ENCODE measurements around the gene RGP1.

DNA sequence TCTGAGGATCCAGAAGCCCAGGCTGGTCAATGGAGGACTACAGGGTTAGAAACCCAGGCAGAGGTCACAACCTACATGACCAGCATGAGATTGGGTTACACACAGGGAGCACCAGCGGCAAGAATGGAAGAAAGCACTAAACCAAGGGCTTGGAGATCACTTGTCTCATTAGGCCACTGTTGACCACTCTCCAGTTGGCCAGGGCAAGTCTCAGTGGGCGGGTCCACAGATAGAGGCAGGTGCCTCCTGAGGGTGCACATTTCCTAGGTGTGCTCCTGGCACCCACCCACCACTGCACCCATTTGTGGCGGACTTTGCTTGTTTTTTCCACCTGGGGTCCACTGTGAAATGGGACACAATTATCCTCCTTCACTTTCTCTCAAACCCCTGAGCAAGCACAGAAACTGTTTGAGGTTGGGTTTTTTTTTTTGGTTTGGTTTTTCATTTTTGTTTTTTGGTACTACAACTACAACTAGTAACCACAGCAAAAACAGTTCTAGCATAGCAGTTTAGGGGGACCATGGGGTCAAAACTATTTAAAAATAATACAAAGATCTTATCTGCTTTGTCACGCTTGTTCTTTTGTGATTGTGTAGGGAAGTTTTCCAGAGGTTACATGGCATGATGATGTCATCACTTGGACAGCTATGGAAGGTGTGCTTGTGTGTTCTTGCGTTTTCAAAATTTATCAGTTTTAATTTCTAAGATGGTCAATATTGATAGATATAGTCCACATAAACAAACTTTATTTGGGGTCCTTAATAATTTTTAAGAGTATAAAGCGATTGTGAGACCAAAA, 48.4 kb downstream of the RGP1 start:
- TF ChIP-seq EZH2 (optimal IDR thresholded peaks at IDR 0.05; ENCODE audit: low read depth, low read length): no peak
- TF ChIP-seq, protein P1, sequence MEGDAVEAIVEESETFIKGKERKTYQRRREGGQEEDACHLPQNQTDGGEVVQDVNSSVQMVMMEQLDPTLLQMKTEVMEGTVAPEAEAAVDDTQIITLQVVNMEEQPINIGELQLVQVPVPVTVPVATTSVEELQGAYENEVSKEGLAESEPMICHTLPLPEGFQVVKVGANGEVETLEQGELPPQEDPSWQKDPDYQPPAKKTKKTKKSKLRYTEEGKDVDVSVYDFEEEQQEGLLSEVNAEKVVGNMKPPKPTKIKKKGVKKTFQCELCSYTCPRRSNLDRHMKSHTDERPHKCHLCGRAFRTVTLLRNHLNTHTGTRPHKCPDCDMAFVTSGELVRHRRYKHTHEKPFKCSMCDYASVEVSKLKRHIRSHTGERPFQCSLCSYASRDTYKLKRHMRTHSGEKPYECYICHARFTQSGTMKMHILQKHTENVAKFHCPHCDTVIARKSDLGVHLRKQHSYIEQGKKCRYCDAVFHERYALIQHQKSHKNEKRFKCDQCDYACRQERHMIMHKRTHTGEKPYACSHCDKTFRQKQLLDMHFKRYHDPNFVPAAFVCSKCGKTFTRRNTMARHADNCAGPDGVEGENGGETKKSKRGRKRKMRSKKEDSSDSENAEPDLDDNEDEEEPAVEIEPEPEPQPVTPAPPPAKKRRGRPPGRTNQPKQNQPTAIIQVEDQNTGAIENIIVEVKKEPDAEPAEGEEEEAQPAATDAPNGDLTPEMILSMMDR (IDR thresholded peaks at IDR 0.05; ENCODE audit: low read length): no peak
